ENCODE results near the gene CCR7. TPM values are rescaled to one million over a fixed set of nuclear protein-coding genes. Genes with fewer than 3 reads are reported as not detected.

CCR7 gene
- total RNA-seq, 1 donor from 2014 or later: not detected

DNA sequence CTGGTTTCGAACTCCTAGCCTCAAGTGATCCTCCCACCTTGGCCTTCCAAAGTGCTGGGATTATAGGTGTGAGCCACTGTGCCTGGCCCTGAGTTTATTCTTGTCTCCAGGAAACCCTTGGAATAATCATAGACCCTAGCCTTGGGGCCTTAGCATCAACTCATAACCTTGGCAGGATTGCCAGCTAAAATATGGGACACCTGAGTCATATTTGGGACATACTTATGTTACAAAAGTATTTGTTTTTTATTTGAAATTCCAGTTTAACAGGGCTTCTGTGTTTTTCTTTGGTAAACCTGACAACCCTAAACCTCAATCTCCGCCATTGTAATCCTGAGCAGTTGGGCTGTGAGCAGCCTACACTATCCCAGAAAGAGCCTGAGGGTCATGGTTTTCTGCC, 35.3 kb downstream of the CCR7 start:
- TF ChIP-seq, protein P1, sequence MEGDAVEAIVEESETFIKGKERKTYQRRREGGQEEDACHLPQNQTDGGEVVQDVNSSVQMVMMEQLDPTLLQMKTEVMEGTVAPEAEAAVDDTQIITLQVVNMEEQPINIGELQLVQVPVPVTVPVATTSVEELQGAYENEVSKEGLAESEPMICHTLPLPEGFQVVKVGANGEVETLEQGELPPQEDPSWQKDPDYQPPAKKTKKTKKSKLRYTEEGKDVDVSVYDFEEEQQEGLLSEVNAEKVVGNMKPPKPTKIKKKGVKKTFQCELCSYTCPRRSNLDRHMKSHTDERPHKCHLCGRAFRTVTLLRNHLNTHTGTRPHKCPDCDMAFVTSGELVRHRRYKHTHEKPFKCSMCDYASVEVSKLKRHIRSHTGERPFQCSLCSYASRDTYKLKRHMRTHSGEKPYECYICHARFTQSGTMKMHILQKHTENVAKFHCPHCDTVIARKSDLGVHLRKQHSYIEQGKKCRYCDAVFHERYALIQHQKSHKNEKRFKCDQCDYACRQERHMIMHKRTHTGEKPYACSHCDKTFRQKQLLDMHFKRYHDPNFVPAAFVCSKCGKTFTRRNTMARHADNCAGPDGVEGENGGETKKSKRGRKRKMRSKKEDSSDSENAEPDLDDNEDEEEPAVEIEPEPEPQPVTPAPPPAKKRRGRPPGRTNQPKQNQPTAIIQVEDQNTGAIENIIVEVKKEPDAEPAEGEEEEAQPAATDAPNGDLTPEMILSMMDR (conservative IDR thresholded peaks at IDR 0.05; ENCODE audit: low read depth, low read length): no peak
- no peak overlapping the region for H3K4me3 ChIP-seq (ENCODE audit: low read depth, low read length)
- DNase-seq (ENCODE audit: low read depth): no peak

DNA sequence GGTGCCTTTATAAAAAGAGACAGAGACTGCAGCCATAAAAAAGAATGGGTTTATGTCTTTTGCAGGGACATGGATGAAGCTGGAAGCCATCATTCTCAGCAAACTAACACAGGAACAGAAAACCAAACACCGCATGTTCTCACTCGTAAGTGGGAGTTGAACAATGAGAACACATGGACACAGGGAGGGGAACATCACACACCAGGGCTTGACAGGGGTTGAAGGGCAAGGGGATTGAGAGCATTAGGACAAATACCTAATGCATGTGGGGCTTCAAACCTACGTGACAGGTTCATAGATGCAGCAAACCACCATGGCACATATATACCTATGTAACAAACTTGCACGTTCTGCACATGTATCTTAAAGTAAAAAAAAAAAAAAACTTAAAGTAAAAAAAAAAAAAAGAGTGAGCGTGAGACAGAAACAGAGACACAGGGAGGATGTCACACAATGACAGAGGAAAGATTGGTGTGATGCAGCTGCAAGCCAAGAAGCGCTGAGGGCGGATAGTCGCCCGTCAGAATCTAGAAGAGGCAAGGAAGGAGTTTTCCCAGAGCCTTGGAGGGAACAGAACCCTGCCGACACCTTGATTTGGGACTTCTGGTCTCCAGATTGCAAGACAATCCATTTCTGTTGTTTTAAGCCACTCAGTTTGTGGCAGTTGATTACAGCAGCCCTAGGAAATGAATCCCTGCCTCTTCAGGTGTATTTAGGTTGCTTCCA, 36.4 kb downstream of the CCR7 start:
- no peak for DNase-seq (ENCODE audit: low read depth)
- TF ChIP-seq, protein P1 (conservative IDR thresholded peaks at IDR 0.05; ENCODE audit: low read depth, low read length): no peak
- no peak overlapping the region for H3K4me3 ChIP-seq (ENCODE audit: low read depth, low read length)

DNA sequence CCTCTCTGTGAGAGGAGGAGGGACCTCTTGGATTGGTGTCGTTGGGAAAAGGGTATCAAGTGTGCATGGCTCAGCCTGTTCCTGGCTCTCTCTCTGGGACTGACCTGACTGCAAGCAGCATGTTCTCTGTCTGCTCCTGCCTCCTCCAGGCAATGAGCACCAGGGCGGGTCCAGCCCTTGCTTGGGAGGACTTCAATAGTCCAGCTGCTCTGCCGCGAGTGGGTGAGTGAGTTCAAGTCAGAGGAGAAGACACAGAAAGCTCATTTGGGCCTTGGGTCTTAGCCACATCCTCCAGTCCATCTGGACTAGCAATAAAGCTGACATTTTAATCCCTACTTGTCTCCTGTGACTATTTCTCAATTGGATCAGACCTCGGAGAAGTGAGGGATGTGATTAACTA, 38.6 kb downstream of the CCR7 start:
- no peak overlapping the region for H3K4me3 ChIP-seq (ENCODE audit: low read depth, low read length)
- DNase-seq (ENCODE audit: low read depth): no peak
- TF ChIP-seq, protein P1 (conservative IDR thresholded peaks at IDR 0.05; ENCODE audit: low read depth, low read length): no peak

DNA sequence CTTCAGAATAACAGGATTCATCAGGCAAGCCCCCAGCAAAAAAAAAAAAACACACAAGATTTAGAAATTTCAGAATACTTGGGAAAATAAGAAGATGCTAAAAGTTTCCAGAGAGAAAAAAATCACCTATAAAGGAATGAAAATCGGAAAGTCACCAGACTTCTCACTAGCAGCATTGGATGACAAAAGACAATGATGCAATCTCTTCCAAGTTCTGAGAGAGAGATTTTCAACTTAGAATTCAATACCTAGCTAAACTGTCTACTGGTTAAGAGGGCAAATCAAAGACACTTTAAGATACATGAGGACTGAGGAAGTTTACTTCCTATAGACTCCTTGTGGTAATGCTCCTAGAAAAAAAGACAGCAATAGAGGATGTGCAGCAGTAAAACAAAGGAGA, 40.0 kb downstream of the CCR7 start:
- TF ChIP-seq, protein P1 (conservative IDR thresholded peaks at IDR 0.05; ENCODE audit: low read depth, low read length): no peak
- H3K4me3 ChIP-seq (ENCODE audit: low read depth, low read length): no peak overlapping the region
- DNase-seq (ENCODE audit: low read depth): no peak

DNA sequence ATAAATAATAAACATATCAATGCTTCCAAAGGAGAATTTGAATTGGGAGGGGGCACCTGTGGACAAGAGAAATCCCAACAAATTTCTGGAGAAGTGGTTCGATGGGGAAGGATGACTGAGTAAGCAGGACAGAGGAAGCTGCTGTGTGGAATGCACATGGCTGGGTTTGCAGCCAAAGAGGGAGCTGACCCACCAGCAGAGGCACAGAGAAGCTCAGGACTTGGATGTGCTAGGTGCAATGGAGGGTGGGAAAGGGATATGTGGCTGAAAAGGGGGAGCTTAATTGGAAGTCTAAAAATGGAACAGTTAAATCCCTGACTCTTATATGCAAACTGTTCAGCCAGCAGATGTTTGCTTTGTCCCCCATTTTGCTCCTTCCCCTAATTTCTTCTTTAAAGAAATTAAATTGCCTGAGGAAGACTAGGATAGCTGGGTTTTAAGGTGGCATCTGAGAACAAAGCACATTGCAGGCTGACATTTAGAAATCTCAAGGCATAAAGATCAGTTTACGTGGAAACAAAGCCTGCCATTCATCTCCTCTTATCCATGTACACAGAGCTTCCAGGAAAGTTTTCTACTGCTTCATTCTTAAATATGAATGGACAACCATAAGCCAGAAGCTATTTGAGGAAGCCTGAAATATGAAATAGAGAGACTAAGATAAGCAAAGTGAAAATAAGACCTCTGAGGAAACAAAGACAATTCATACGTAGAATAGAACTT, 40.9 kb downstream of the CCR7 start:
- no peak for DNase-seq (ENCODE audit: low read depth)
- TF ChIP-seq, protein P1 (conservative IDR thresholded peaks at IDR 0.05; ENCODE audit: low read depth, low read length): no peak
- H3K4me3 ChIP-seq (ENCODE audit: low read depth, low read length): no peak overlapping the region

DNA sequence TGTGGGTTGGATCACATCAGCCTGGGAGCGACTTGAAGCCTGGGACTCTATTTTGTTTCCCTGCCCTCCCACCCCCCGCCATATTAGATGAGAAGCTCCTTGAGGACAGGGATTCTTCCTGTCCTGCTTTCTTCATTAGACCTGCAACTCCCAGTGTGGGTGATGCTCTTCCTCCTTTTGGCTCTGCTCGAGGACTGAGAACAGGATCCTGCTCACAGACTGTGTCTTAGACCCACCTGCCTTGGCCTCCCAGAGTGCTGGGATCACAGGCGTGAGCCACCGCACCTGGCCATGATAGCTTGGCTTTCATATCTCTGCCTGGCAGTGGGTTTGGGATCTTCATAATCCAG, 42.3 kb downstream of the CCR7 start:
- TF ChIP-seq, protein P1 (conservative IDR thresholded peaks at IDR 0.05; ENCODE audit: low read depth, low read length): no peak
- no peak overlapping the region for H3K4me3 ChIP-seq (ENCODE audit: low read depth, low read length)
- no peak for DNase-seq (ENCODE audit: low read depth)
